NCI-H82 treated with DMSO at 0.1 percent for 48 hours (cell line): ENCODE results near the gene NAP1L2.
"Not testable (repeated sequence)": the region's sequence is repeated elsewhere in the genome, so short reads cannot be mapped to it uniquely, and the experiment has no call there.

Source experiments
- DNase-seq: peaks from one replicate; lab custom pipeline; 2025; ENCODE audit not compliant: unreplicated experiment; lab: John Stamatoyannopoulos, UW

The NAP1L2 gene

DNA sequence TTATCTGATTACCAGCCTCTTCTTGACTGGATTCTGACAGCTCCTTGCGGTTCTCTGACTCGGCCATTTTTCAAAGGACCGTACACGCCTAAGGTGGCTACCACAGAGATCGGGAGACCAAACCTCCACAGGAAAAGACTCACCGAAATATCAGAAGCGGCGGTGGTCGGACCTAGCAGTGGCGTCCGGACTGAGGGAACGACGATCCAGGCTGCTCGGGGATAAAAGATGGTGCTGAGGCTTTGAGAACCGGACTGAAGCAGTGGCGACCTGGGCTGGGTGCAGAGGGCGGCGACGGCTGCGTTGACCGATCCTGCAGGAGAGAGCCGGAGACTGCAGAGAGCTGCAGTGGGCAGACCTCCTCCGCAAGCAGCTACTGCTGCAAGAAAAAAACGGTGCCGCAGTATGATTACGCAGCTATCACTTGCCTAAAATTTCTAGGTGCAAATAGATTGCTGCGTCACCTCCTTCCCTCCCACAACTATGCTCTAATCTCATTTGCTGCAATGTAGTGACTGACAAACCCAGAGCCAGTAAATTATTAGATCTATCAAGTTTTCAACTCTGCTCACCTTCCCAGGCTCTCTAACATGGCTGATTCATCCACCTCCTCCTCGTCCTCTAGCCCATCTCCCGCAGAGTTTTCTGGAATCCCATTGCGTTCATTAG is at the start of gene NAP1L2:
Gene NAP1L2 (minus strand): TSS at position 426 of the 669 bp plus-strand sequence. CDS start 359 bp downstream, at position 67.
- no peak for DNase-seq

DNA sequence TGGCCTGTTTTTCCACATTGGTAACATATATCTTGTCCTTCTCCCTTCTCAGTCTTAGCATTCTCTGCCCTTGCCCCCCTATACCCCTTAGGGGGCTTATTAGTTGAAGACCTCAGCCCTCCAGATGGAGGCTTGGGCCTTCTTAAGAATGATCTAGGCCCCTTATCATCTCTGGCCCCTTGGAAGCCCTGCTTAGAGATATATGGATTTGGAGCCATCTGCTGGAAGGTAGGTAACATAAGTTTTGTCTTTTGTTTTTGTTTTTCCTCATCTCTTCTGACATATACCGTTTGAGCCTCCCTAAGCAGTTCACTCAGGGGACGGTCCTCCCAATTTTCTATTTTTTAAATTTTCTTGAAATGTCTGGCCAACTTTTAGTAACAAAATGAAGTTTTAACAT is 48.3 kb upstream of the NAP1L2 start:
- DNase-seq, result no peak

GRCh38 chrX:73239242-73239641 is 24.6 kb upstream of the NAP1L2 start:
- no peak for DNase-seq

DNA sequence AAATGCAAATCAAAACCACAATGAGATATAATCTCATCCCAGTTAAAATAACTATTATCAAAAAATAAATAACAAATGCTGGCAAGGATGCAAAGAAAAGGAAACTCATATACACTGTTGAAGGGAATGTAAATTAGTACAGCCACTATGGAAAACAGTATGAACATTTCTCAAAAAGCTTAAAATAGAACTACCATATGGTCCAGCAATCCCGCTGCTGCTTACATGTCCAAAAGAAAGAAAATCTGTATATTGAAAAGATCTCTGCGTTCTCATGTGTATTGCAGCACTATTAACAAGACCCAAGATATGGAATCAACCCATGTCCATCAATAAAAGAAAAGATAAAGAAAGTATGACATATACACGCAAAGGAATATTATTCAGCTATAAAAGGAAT is 3.0 kb upstream of the NAP1L2 start:
- no peak for DNase-seq

DNA sequence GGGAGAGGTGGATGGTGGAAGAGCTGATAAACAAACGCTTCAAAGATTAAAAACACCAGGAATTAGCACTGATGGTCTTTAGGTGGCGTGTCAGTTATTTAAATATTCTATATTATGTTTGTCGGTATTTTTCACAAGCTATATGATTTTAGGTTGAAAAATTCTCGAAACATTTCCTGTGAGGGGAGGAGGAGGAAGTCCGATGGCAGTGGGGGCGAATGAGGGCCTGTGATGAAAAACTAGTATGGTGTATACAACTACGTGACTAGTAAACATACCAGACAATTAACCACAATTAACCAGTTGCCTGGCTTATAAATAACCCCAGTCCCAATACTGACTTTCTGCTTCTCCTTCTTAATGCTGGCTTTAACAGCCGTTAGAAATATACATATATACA is 595 bp upstream of the NAP1L2 start:
- DNase-seq, result no peak

DNA sequence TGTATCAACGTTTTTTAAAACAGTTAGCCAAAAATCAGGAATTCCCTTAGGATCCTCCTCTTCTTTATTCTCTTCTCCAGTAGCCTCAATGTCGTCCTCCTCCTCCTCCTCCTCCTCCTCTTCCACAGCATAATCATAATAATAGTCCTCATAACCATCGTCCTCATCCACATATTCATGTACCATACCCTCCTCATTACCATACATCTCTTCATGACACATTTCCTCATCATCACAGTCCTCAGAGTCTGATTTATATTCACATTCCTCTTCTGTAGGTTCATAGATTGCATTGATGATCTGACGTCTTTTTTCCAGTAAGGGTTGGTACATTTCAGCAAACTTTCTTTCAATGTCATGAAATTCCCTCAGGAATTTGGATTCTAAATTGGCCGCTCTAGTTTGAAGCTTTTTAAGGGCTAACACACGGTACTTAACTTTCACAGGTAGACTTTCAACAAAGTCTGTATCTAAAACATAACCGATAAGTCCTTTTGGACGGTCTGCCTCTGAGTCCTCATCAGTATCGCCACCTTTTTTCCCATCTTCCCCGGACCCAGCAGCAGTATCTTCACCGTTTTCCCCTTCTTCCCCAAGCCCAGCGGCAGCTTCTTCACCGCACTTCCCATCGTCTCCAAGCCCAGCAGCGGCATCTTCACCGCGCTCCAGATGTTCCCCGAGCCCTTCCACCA is 771 bp downstream of the NAP1L2 start:
- DNase-seq, result no peak

GRCh38 chrX:73206366-73206765 is 8.3 kb downstream of the NAP1L2 start:
- DNase-seq, result no peak

DNA sequence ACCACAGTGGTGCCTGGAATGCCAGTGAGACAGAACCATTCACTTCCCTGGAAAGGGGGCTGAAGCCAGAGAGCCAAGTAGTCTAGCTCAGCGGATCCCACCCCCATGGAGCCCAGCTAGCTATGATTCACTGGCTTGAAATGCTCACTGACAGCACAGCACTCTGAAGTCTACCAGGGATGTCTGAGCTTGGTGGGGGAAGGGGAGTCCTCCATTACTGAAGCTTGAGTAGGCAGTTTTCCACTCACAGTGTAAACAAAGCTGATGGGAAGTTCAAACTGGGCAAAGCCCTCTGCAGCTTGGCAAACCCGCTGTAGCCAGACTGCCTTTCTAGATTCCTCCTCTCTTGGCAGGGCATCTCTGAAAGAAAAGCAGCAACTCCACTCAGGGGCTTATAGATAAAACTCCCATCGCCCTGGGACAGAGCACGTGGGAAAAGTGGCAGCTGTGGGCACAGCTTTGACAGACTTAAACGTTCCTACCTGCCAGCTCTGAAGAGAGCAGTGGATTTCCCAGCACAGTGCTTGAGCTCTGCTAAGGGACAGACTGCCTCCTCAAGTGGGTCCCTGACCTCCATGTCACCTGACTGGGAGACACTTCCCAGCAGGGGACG is 32.0 kb downstream of the NAP1L2 start:
- no peak for DNase-seq

DNA sequence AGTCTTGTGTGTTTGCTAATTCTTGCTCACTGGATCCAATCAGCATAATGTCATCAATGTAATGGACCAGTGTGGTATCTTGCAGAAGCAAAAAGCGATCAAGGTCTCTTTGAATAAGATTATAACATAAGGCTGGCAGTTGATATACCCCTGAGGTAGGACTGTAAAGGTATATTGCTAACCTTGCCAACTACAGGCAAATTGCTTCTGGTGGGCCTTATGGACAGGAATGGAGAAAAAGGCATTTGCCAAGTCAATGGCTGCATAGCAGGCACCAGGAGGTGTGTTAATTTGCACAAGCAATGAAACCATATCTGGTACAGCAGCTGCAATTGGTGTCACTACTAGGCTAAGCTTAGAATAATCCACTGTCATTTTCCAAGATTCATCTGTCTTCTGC is 45.7 kb downstream of the NAP1L2 start:
- DNase-seq, result not testable (repeated sequence)
